ENCODE measurements around the gene NFYA. TPM values are rescaled to one million over a fixed set of nuclear protein-coding genes. Genes with fewer than 3 reads are reported as not detected.

The NFYA gene
- total and polyA plus RNA-seq, 2 of the 13 experiments (the other 11 are each of a cell fraction or from before 2014, with no cell fraction given): 16.0 to 22.9 TPM

GRCh38 chr6:41064841-41065240 is 7.9 kb upstream of the NFYA start (continued):
- TF ChIP-seq EP300 (IDR thresholded peaks at IDR 0.05; ENCODE audit: low read depth in 2 of 2, low read length in 2 of 2) (peak in 1 of 2 experiments; percentile 35; a peak in 1 of 4 replicates), EP300 (CRISPR knock-in tag; IDR thresholded peaks at IDR 0.05; ENCODE audit: borderline replicate concordance) (no peak)

GRCh38 chr6:41065550-41066026 is 7.2 kb upstream of the NFYA start:
- Histone ChIP-seq H2AFZ (ENCODE audit: low read length) (no peak overlapping the region), H3K4me2 (ENCODE audit: low read depth, low read length) (peak overlapping the region; percentile 59), H3K27ac (ENCODE audit: extremely low read length, insufficient read depth, low read length) (peak overlapping the region; percentile 75), H3K9ac (ENCODE audit: insufficient read depth, low read depth, low read length) (peak overlapping the region; percentile 56), H3K4me1 (ENCODE audit: insufficient read depth, low read length) (peaks cover 58% of the 10 kb centered on the region), H3K79me2 (ENCODE audit: insufficient read depth, low read length) (peaks cover under 1% of the 10 kb centered on the region), H4K20me1 (ENCODE audit: insufficient read depth, low read length) (no peaks in the 10 kb centered on the region), H3K27me3 (ENCODE audit: control insufficient read depth in 1 of 2, insufficient read depth in 2 of 2, low read length in 2 of 2) (no peaks in the 10 kb centered on the region), H3K4me3 (replicated peaks in 1 of 3; ENCODE audit: insufficient read depth in 1 of 3, low read depth in 2 of 3, low read length in 3 of 3) (peak overlapping the region in 2 of 3 experiments; percentile 2 to 9; a peak in 2 of 6 replicates), H3K9me3 (ENCODE audit: low read length) (no peaks in the 10 kb centered on the region), H3K36me3 (replicated peaks in 1 of 2; ENCODE audit: control insufficient read depth in 1 of 2, insufficient read depth in 2 of 2, low read length in 2 of 2) (peaks cover 6 to 28% of the 10 kb centered on the region in 2 experiments)
- intact Hi-C loops (cut with micrococcal nuclease; ENCODE audit: unreplicated experiment): loop anchor here (1.0 to 10.0 kb wide), 6 partner anchors 25 to 741 kb away; no protein-coding TSS in a partner anchor
- CTCF ChIA-PET (ENCODE audit: low intra/inter-chr PET ratio, low total read pairs): interaction anchor here (3.4 to 5.3 kb wide), 4 partner anchors 26 to 59 kb away, joined by 19 to 56 read pairs (median 33); partner anchors contain the start of gene UNC5CL
- ATAC-seq: peak; percentile 85
- BruUV-seq (replicated peaks): no TSS peak
- 6% methylated on average over 2 of the region's 2 CpGs for WGBS (ENCODE audit: low lambda C conversion rate)
- peak; percentile 83 for FAIRE-seq
- in situ Hi-C loops (cut with HindIII; ENCODE audit: extremely low pct_ligation_motif_present, low pct_unique_long_range_greater_than_20kb): loop anchor here (5.0 kb wide), 1 partner anchor 33 kb away; no protein-coding TSS in a partner anchor
- POLR2A ChIA-PET: interaction anchor here (0.7 to 1.3 kb wide), 9 partner anchors 9 to 108 kb away, joined by 3 to 27 read pairs (median 4); partner anchors contain the start of gene UNC5CL
- peak; percentile 98 for DNase-seq (ENCODE audit: low spot score)
- TF ChIP-seq NR2C2 (CRISPR knock-in tag; IDR thresholded peaks at IDR 0.05; ENCODE audit: borderline replicate concordance): peak; percentile 45; the same call in 1 of the 2 replicates
- peak; percentile 68 for TF ChIP-seq GFI1 (CRISPR knock-in tag; IDR thresholded peaks at IDR 0.05; ENCODE audit: borderline replicate concordance)
- no peak for TF ChIP-seq HNRNPK (IDR thresholded peaks at IDR 0.05; ENCODE audit: low read depth, low read length, poor library complexity, severe bottlenecking)
- TF ChIP-seq AKAP8 (CRISPR knock-in tag; IDR thresholded peaks at IDR 0.05): no peak
- TF ChIP-seq MBD4 (IDR thresholded peaks at IDR 0.05; ENCODE audit: borderline replicate concordance, low read length): peak; percentile 90
- TF ChIP-seq, protein P1, sequence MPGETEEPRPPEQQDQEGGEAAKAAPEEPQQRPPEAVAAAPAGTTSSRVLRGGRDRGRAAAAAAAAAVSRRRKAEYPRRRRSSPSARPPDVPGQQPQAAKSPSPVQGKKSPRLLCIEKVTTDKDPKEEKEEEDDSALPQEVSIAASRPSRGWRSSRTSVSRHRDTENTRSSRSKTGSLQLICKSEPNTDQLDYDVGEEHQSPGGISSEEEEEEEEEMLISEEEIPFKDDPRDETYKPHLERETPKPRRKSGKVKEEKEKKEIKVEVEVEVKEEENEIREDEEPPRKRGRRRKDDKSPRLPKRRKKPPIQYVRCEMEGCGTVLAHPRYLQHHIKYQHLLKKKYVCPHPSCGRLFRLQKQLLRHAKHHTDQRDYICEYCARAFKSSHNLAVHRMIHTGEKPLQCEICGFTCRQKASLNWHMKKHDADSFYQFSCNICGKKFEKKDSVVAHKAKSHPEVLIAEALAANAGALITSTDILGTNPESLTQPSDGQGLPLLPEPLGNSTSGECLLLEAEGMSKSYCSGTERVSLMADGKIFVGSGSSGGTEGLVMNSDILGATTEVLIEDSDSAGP (CRISPR knock-in tag; IDR thresholded peaks at IDR 0.05; ENCODE audit: borderline replicate concordance): no peak
- no peak for TF ChIP-seq DMTF1 (CRISPR knock-in tag; IDR thresholded peaks at IDR 0.05)
- TF ChIP-seq KMT2B (CRISPR knock-in tag; IDR thresholded peaks at IDR 0.05): peak; percentile 75; the same call in 1 of the 2 replicates
- TF ChIP-seq SCMH1 (CRISPR knock-in tag; IDR thresholded peaks at IDR 0.05; ENCODE audit: borderline replicate concordance): no peak
- TF ChIP-seq ZNF644 (CRISPR knock-in tag; IDR thresholded peaks at IDR 0.05; ENCODE audit: low read depth): 0 out of 2 replicates have a peak, but pooled peaks have one; percentile 28
- TF ChIP-seq PLSCR1 (CRISPR knock-in tag; IDR thresholded peaks at IDR 0.05; ENCODE audit: borderline replicate concordance): no peak
- peak; percentile 92 for TF ChIP-seq NR2F6 (IDR thresholded peaks at IDR 0.05)
- TF ChIP-seq NR2F6 (CRISPR knock-in tag; IDR thresholded peaks at IDR 0.05): peak; percentile 85
- no peak for TF ChIP-seq ZNF784 (CRISPR knock-in tag; IDR thresholded peaks at IDR 0.05; ENCODE audit: borderline replicate concordance)
- TF ChIP-seq GATAD2A (CRISPR knock-in tag; IDR thresholded peaks at IDR 0.05): peak; percentile 96
